ENCODE data around the gene STRIP2.

- TF ChIP-seq CTCF (IDR thresholded peaks at IDR 0.05) (no peak), POLR2AphosphoS5 (IDR thresholded peaks at IDR 0.05) (no peak), POLR2A (IDR thresholded peaks at IDR 0.05) (no peak)
Observed at GRCh38 chr7:129452589-129453231, 18.5 kb downstream of the STRIP2 start.

Data from breast epithelium (tissue), 3 donors.